Mesendoderm (in vitro differentiated cells): ENCODE data around the gene PALLD.

Source experiments
- DNase-seq: peaks from one replicate; pipeline ENCODE4 v3.0.0; 2013
- H2AK5ac ChIP-seq: 2 replicates; pipeline ENCODE4 v1.6.1; 2013; ENCODE audit warnings: low read length, inconsistent platforms
- H2BK120ac ChIP-seq: 2 replicates; pipeline ENCODE4 v1.6.1; 2013; ENCODE audit warnings: low read depth, mild to moderate bottlenecking, low read length, moderate library complexity, mixed read lengths
- H2BK15ac ChIP-seq: replicated peaks from 2 replicates; pipeline ENCODE4 v1.6.1; 2013; ENCODE audit warnings: low read depth, mild to moderate bottlenecking, moderate library complexity
- H2BK5ac ChIP-seq: 2 replicates; pipeline ENCODE4 v1.6.1; 2013; ENCODE audit warnings: low read length, inconsistent platforms
- H3K18ac ChIP-seq: 2 replicates; pipeline ENCODE4 v1.6.1; 2013; ENCODE audit warnings: mild to moderate bottlenecking, low read length, mixed read lengths
- H3K23ac ChIP-seq: one replicate; pipeline ENCODE4 v1.6.1; 2013; ENCODE audit warnings: low read length
- H3K27ac ChIP-seq: 2 replicates; pipeline ENCODE4 v1.5.1; 2013; ENCODE audit warnings: low read depth, mild to moderate bottlenecking, inconsistent platforms, low read length, moderate library complexity
- H3K27me3 ChIP-seq: 2 replicates; pipeline ENCODE4 v1.6.1; 2013; ENCODE audit warnings: low read length, control low read depth, mild to moderate bottlenecking, inconsistent platforms; ENCODE audit not compliant: insufficient read depth, poor library complexity
- H3K36me3 ChIP-seq: 2 replicates; pipeline ENCODE4 v1.6.1; 2013; ENCODE audit warnings: low read length, inconsistent platforms; ENCODE audit not compliant: control insufficient read depth, insufficient read depth
- H3K4ac ChIP-seq: one replicate; pipeline ENCODE4 v1.6.1; 2013; ENCODE audit warnings: low read depth, mild to moderate bottlenecking, low read length, moderate library complexity
- H3K4me1 ChIP-seq: 2 replicates; pipeline ENCODE4 v1.6.1; 2013; ENCODE audit warnings: low read depth, low read length, inconsistent platforms; ENCODE audit not compliant: control insufficient read depth
- H3K4me2 ChIP-seq: 2 replicates; pipeline ENCODE4 v1.6.1; 2013; ENCODE audit warnings: low read length
- H3K4me3 ChIP-seq: 2 replicates; pipeline ENCODE4 v1.5.1; 2013; ENCODE audit warnings: mild to moderate bottlenecking, low read length
- H3K56ac ChIP-seq: one replicate; pipeline ENCODE4 v1.6.1; 2013; ENCODE audit warnings: low read length
- H3K79me1 ChIP-seq: 2 replicates; pipeline ENCODE4 v1.6.1; 2013; ENCODE audit warnings: low read length, inconsistent platforms
- H3K79me2 ChIP-seq: 2 replicates; pipeline ENCODE4 v1.6.1; 2013; ENCODE audit warnings: mild to moderate bottlenecking, low read length; ENCODE audit not compliant: control insufficient read depth, insufficient read depth
- H3K9ac ChIP-seq: 2 replicates; pipeline ENCODE4 v1.6.1; 2013; ENCODE audit warnings: low read length, inconsistent platforms
- H4K5ac ChIP-seq: one replicate; pipeline ENCODE4 v1.6.1; 2013; ENCODE audit warnings: low read length
- H4K8ac ChIP-seq: one replicate; pipeline ENCODE4 v1.6.1; 2013; ENCODE audit warnings: low read depth, mild to moderate bottlenecking, control low read depth, low read length, moderate library complexity
- WGBS: extraction: QIAGEN DNeasy Blood & Tissue Kit; methylation state at CpG from one replicate; pipeline ENCODE4 v1.1.7; 2013; ENCODE audit warnings: low lambda C conversion rate, missing lambda C conversion rate; ENCODE audit not compliant: insufficient coverage; ENCODE audit errors: extremely low coverage; 5-methylcytosine and 5-hydroxymethylcytosine counted together

PALLD gene

DNA sequence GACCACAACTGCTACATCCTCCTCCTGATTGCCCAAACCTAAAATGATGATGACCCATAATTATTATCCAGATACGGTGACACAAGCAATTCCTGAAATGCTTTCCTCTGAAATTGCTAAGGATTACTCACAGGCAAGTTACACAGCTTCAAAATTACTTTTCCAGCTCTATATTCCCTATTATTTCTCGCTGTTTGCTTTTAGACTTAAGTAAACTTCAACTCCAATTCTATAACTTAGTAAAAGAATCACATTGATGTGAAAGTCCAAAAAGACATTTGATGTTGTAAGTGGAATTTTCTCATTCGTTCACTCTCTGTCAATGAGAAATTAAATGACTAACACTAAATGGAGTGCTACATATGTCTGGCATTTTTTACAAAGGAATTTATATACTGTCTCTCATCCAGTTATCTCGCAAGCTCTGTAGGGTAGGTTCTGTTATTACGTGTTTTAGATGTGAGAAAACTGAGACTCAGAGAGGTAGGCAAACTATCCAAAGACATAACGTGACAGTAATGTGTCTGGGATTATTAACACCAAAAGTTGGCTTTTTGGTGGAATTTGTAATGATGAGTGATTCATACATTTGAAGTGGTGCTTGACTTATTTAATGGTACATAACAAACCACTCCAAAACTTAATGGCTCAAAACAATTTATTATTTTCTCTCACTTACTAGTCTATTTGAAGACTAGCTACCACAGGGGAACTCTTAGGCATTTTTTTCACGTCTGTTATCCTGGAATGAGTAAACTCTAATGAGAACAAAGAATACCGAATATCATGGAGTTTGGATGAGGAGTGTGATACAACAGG is 31.5 kb downstream of the PALLD start:
- Histone ChIP-seq H3K18ac (no peak overlapping the region), H3K23ac (no peak overlapping the region), H3K9ac (no peak overlapping the region), H2BK120ac (no peak overlapping the region), H2AK5ac (no peak overlapping the region), H3K4me2 (no peak overlapping the region), H3K4me3 (no peak overlapping the region), H4K8ac (no peak overlapping the region), H2BK15ac (peak overlapping the region; percentile 27), H3K79me2 (no peaks in the 10 kb centered on the region), H3K4ac (no peak overlapping the region), H3K27ac (no peak overlapping the region), H4K5ac (no peak overlapping the region), H3K79me1 (no peaks in the 10 kb centered on the region), H2BK5ac (no peak overlapping the region), H3K4me1 (no peaks in the 10 kb centered on the region), H3K56ac (no peak overlapping the region), H3K27me3 (no peaks in the 10 kb centered on the region), H3K36me3 (no peaks in the 10 kb centered on the region)
- WGBS = no CpG with 5 or more reads among the region's 8 CpGs
- DNase-seq = no peak

DNA sequence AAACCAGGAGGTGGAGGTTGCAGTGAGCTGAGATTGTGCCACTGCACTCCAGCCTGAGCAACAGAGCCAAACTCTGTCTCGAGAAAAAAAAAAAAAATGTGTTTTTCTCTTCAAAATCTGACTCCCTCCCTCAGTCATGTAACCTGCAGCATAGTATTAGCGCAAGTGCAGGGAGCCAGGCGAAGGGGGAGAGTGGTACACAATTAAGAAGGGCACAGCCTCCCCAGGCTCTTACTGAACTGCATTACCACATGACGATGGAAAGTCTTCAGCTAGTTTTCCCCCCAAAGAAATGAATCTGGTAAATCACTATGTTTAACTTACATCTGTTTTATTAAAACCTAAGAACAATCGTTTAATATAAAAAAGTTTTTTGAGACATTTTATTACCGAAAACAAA is 32.4 kb downstream of the PALLD start:
- no peak overlapping the region for H3K4me3 ChIP-seq
- WGBS = no CpG with 5 or more reads among the region's 6 CpGs
- H3K4ac ChIP-seq = no peak overlapping the region
- no peaks in the 10 kb centered on the region for H3K4me1 ChIP-seq
- H4K5ac ChIP-seq = no peak overlapping the region
- no peak overlapping the region for H3K27ac ChIP-seq
- no peak overlapping the region for H2BK5ac ChIP-seq
- no peaks in the 10 kb centered on the region for H3K27me3 ChIP-seq
- H3K36me3 ChIP-seq = no peaks in the 10 kb centered on the region
- H3K56ac ChIP-seq = no peak overlapping the region
- no peak overlapping the region for H4K8ac ChIP-seq
- no peak overlapping the region for H3K4me2 ChIP-seq
- DNase-seq = no peak
- no peaks in the 10 kb centered on the region for H3K79me2 ChIP-seq
- H3K79me1 ChIP-seq = no peaks in the 10 kb centered on the region
- no peak overlapping the region for H2AK5ac ChIP-seq
- H3K23ac ChIP-seq = no peak overlapping the region
- H3K18ac ChIP-seq = no peak overlapping the region
- H2BK15ac ChIP-seq = no peak overlapping the region
- no peak overlapping the region for H3K9ac ChIP-seq
- H2BK120ac ChIP-seq = no peak overlapping the region

DNA sequence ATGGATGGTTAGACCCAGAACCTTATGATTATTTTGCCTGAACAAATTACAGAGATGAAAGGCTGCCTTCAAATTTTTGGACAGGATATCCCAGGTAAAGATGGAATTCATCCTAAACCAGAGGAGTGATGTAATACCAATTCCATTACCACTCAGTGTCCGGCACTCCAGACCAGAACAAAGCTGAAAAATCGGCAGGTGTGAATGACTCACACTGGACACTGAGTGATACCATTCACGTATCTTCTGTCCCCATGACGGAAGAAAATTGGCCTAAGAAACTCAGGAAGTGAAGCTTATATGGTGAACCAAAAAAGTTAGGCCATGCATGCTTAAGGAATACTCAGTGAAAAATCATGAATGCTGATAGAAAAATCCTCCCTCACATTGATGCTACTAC is 34.5 kb downstream of the PALLD start:
- Histone ChIP-seq H4K8ac (no peak overlapping the region), H3K56ac (no peak overlapping the region), H3K23ac (no peak overlapping the region), H3K4me3 (no peak overlapping the region), H3K79me2 (no peaks in the 10 kb centered on the region), H3K27ac (no peak overlapping the region), H3K27me3 (no peaks in the 10 kb centered on the region), H3K4ac (no peak overlapping the region), H3K4me1 (no peaks in the 10 kb centered on the region), H2BK120ac (no peak overlapping the region), H3K4me2 (no peak overlapping the region), H2AK5ac (no peak overlapping the region), H3K79me1 (no peaks in the 10 kb centered on the region), H3K36me3 (no peaks in the 10 kb centered on the region), H3K9ac (no peak overlapping the region), H3K18ac (no peak overlapping the region), H2BK5ac (no peak overlapping the region), H4K5ac (no peak overlapping the region), H2BK15ac (no peak overlapping the region)
- no peak for DNase-seq
- no CpG with 5 or more reads among the region's 4 CpGs for WGBS

DNA sequence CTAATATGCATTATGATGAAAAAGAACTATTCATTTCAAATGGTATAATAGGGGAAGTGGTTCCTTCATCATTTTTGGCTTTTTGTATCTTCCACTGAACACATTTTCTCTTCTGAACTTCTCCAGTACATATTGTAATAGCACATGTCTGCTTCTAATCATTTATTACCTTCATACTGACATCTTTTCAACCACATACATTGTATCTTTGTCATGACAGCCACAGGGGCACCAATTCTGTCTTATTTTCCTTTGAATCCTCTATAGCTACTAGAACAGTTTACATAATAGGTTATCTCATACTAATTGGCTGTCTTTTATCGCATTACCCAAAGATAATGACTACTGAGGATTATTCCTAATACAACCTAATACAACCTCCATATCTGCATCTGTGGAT is 37.7 kb downstream of the PALLD start:
- H3K23ac ChIP-seq = no peak overlapping the region
- H3K56ac ChIP-seq = no peak overlapping the region
- H2BK5ac ChIP-seq = no peak overlapping the region
- no peaks in the 10 kb centered on the region for H3K79me2 ChIP-seq
- H4K5ac ChIP-seq = no peak overlapping the region
- H4K8ac ChIP-seq = no peak overlapping the region
- H2AK5ac ChIP-seq = no peak overlapping the region
- H3K4me3 ChIP-seq = no peak overlapping the region
- H3K36me3 ChIP-seq = no peaks in the 10 kb centered on the region
- no peak for DNase-seq
- no peak overlapping the region for H2BK120ac ChIP-seq
- no CpG with 5 or more reads among the region's 1 CpG for WGBS
- H3K9ac ChIP-seq = no peak overlapping the region
- no peak overlapping the region for H3K4me2 ChIP-seq
- no peaks in the 10 kb centered on the region for H3K79me1 ChIP-seq
- no peaks in the 10 kb centered on the region for H3K4me1 ChIP-seq
- H3K4ac ChIP-seq = no peak overlapping the region
- no peak overlapping the region for H3K27ac ChIP-seq
- no peak overlapping the region for H3K18ac ChIP-seq
- no peak overlapping the region for H2BK15ac ChIP-seq
- H3K27me3 ChIP-seq = no peaks in the 10 kb centered on the region

DNA sequence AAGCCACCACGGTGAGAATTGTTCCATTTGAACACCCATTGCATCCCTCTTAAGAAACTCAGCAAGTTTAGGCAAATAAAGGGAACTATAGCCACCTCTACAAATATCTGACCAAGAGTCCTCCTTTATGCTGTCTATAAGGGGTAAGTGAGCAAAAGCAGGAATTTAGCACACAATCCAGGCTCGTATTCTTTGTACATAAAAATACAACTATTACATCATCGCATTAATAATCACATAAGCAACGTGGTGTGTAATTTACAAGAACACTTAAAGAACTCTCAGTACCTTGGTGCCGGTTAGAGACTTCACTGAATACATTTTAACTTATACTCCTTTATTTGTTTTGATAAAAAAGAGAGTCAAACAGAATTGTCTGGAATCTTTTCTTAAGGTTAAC is 38.8 kb downstream of the PALLD start:
- H2BK5ac ChIP-seq = no peak overlapping the region
- H3K4me3 ChIP-seq = no peak overlapping the region
- no peak overlapping the region for H3K9ac ChIP-seq
- no peak overlapping the region for H2BK15ac ChIP-seq
- no peaks in the 10 kb centered on the region for H3K4me1 ChIP-seq
- H4K8ac ChIP-seq = no peak overlapping the region
- H3K36me3 ChIP-seq = no peaks in the 10 kb centered on the region
- no peak overlapping the region for H2AK5ac ChIP-seq
- H3K18ac ChIP-seq = no peak overlapping the region
- no CpG with 5 or more reads among the region's 5 CpGs for WGBS
- no peak overlapping the region for H3K4me2 ChIP-seq
- H3K79me1 ChIP-seq = no peaks in the 10 kb centered on the region
- no peak overlapping the region for H2BK120ac ChIP-seq
- no peak overlapping the region for H3K56ac ChIP-seq
- DNase-seq = no peak
- H3K27me3 ChIP-seq = no peaks in the 10 kb centered on the region
- no peak overlapping the region for H4K5ac ChIP-seq
- no peak overlapping the region for H3K27ac ChIP-seq
- no peak overlapping the region for H3K4ac ChIP-seq
- no peak overlapping the region for H3K23ac ChIP-seq
- H3K79me2 ChIP-seq = no peaks in the 10 kb centered on the region

DNA sequence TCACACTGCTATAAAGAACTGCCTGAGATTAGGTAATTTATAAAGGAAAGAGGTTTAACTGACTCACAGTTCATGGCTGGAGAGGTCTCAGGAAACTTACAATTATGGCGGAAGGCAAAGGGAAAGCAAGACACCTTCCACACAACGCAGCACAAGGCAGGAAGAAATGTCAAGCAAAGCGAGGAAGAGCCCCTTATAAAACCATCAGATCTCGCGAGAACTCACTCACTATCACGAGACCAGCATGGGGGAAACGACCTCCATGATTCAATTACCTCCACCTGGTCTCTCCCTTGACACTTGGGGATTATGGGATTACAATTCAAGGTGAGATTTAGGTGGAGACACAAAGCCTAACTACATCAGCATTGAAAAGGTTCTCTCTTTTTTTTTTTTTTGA is 39.6 kb downstream of the PALLD start:
- Histone ChIP-seq H3K18ac (no peak overlapping the region), H2BK120ac (no peak overlapping the region), H3K36me3 (no peaks in the 10 kb centered on the region), H3K79me1 (no peaks in the 10 kb centered on the region), H3K4me3 (no peak overlapping the region), H2BK15ac (no peak overlapping the region), H4K8ac (no peak overlapping the region), H3K27ac (no peak overlapping the region), H3K79me2 (no peaks in the 10 kb centered on the region), H3K9ac (no peak overlapping the region), H3K4me2 (no peak overlapping the region), H2BK5ac (no peak overlapping the region), H3K56ac (no peak overlapping the region), H3K27me3 (no peaks in the 10 kb centered on the region), H2AK5ac (no peak overlapping the region), H3K23ac (no peak overlapping the region), H4K5ac (no peak overlapping the region), H3K4ac (no peak overlapping the region), H3K4me1 (no peaks in the 10 kb centered on the region)
- WGBS = no CpG with 5 or more reads among the region's 7 CpGs
- peak; percentile 67 for DNase-seq
